Panc1 (cell line): ENCODE data around the gene DRD3. TPM values are rescaled to one million over a fixed set of nuclear protein-coding genes. Genes with fewer than 3 reads are reported as not detected.

Experiments used
- ATAC-seq: fragments of 200-7000 bp; cut with Tn5 transposase; 2 replicates; pipeline ENCODE4 v1.9.1; 2020; ENCODE audit warnings: mild to moderate bottlenecking, moderate library complexity
- BruUV-seq: library from RNA; stranded (reverse); fragments of 400-500 nt; replicated peaks from 2 replicates; lab custom pipeline; 2021; lab: Mats Ljungman, UMichigan
- CTCF ChIA-PET: fragments of 300-600 bp; sonication (Branson Sonifier 250); formaldehyde crosslinking; loops from one replicate; lab custom pipeline; 2022; ENCODE audit warnings: antibody characterized with exemption; lab: Charles Lee
- POLR2A ChIA-PET: fragments of 300-600 bp; sonication (Branson Sonifier 250); formaldehyde crosslinking; loops from one replicate; lab custom pipeline; 2022; ENCODE audit warnings: antibody characterized with exemption; lab: Charles Lee
- DNase-seq: peaks from one replicate; pipeline ENCODE4 v3.0.0-alpha.2; 2010; ENCODE audit warnings: low read depth, low spot score
- H3K27ac ChIP-seq: 2 replicates; pipeline ENCODE4 v1.5.1; 2011; ENCODE audit warnings: mild to moderate bottlenecking, low read length, inconsistent platforms
- H3K27me3 ChIP-seq: fragments of 200-500 bp; sonication (Bioruptor generic); 2 replicates; pipeline ENCODE4 v1.6.0; 2014; ENCODE audit warnings: low read length, inconsistent platforms; ENCODE audit not compliant: control insufficient read depth, insufficient read depth
- H3K36me3 ChIP-seq: fragments of 200-500 bp; sonication (Bioruptor generic); 2 replicates; pipeline ENCODE4 v1.5.1; 2014; ENCODE audit warnings: inconsistent platforms, mild to moderate bottlenecking, low read length, moderate library complexity; ENCODE audit not compliant: control insufficient read depth, insufficient read depth
- H3K4me1 ChIP-seq: 2 replicates; pipeline ENCODE4 v1.5.1; 2011; ENCODE audit warnings: inconsistent platforms, mild to moderate bottlenecking, low read length, moderate library complexity; ENCODE audit not compliant: control insufficient read depth, insufficient read depth
- H3K4me3 ChIP-seq, 2 experiments: 2 replicates each; pipeline ENCODE4 v1.5.1; 2011 to 2012; ENCODE audit warnings: low read depth in 2 of 2, low read length in 2 of 2, mild to moderate bottlenecking in 2 of 2, inconsistent platforms in 1 of 2, moderate library complexity in 1 of 2
- H3K9me3 ChIP-seq: fragments of 200-500 bp; sonication (Bioruptor generic); 2 replicates; pipeline ENCODE4 v1.5.1; 2014; ENCODE audit warnings: low read depth, mild to moderate bottlenecking, inconsistent platforms, low read length, moderate library complexity; ENCODE audit not compliant: control insufficient read depth, insufficient read depth
- CTCF ChIP-seq: fragments of 450-650 bp; IDR thresholded peaks from 2 replicates; pipeline ENCODE4 v1.5.1; 2017; ENCODE audit warnings: mild to moderate bottlenecking
- POLR2AphosphoS5 ChIP-seq: IDR thresholded peaks from 2 replicates; pipeline ENCODE4 v1.6.1; 2012; ENCODE audit warnings: mild to moderate bottlenecking, low read depth, low read length, moderate library complexity
- REST ChIP-seq, 2 experiments: IDR thresholded peaks; 2 replicates each; pipeline ENCODE4 v1.6.1; 2011 to 2012; ENCODE audit warnings: low read depth in 2 of 2, control low read depth in 1 of 2, low read length in 1 of 2, mild to moderate bottlenecking in 1 of 2, moderate library complexity in 1 of 2; ENCODE audit not compliant: insufficient read depth in 1 of 2
- SIN3A ChIP-seq: IDR thresholded peaks from 2 replicates; pipeline ENCODE4 v1.6.1; 2012; ENCODE audit warnings: low read depth, mild to moderate bottlenecking, low read length, moderate library complexity, borderline replicate concordance; ENCODE audit not compliant: insufficient read depth
- TCF7L2 ChIP-seq: IDR thresholded peaks from 2 replicates; pipeline ENCODE4 v1.6.1; 2011; ENCODE audit warnings: mild to moderate bottlenecking, low read depth, low read length, inconsistent platforms
- in situ Hi-C: cut with HindIII; loops from 2 replicates; pipeline ENCODE4 v1.10.0; 2016; ENCODE audit warnings: low sequenced_read_pairs, low pct_unique_long_range_greater_than_20kb
- intact Hi-C: fragments of 100-400 bp; cut with micrococcal nuclease; formaldehyde crosslinking; loops from one replicate; pipeline ENCODE4 v1.10.0; 2022; ENCODE audit not compliant: unreplicated experiment
- total RNA-seq: library from RNA; stranded (reverse); gene quantifications from one replicate; pipeline ENCODE4 v1.2.1, GENCODE V29; 2021; ENCODE audit not compliant: unreplicated experiment

DRD3 gene
- total RNA-seq, 1 experiment from 2014 or later, result not detected

GRCh38 chr3:114120211-114120610, 58.6 kb downstream of the DRD3 start:
- ChIA-PET CTCF (no interaction called here), POLR2A (no interaction called here)
- DNase-seq (no peak), ATAC-seq (no peak)
- Histone ChIP-seq H3K36me3 (no peaks in the 10 kb centered on the region), H3K27me3 (no peaks in the 10 kb centered on the region), H3K9me3 (no peaks in the 10 kb centered on the region), H3K4me1 (no peaks in the 10 kb centered on the region), H3K27ac (no peak overlapping the region), H3K4me3 (no peak overlapping the region)
- no peak for TF ChIP-seq POLR2AphosphoS5
- no peak for TF ChIP-seq REST (IDR thresholded peaks at IDR 0.05; ENCODE audit: insufficient read depth in 1 of 2, low read depth in 2 of 2, low read length in 1 of 2)
- no peak; the same call in 1 of the 2 replicates for TF ChIP-seq TCF7L2
- no peak for TF ChIP-seq CTCF
- TF ChIP-seq SIN3A, result no peak
- BruUV-seq, result no TSS peak
- in situ Hi-C loops, result no loop called here
- intact Hi-C loops, result no loop called here

DNA sequence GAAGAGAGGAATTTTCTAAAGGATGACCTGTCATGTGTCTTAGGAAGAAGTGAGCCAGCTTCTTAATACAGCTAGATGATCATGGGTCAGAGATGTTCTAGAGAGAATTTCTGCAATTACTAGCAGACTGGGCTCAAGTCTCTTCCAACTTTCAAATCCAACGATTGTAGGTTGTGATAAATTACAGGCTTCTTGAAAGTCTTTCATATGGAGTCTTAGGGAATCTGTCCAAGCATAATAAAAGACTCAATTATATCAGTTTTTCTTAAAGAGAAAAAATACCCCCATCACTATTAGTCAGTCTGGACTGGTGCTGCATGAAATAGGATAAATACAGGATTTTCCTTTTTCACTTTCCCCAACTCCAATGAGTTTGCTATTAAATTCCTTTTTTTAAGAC, 59.1 kb downstream of the DRD3 start:
- H3K4me1 ChIP-seq, result no peaks in the 10 kb centered on the region
- ChIA-PET CTCF (no interaction called here), POLR2A (no interaction called here)
- in situ Hi-C loops, result no loop called here
- no TSS peak for BruUV-seq
- TF ChIP-seq POLR2AphosphoS5 (no peak), SIN3A (no peak), REST (IDR thresholded peaks at IDR 0.05; ENCODE audit: insufficient read depth in 1 of 2, low read depth in 2 of 2, low read length in 1 of 2) (no peak), CTCF (no peak), TCF7L2 (no peak; the same call in 1 of the 2 replicates)
- H3K36me3 ChIP-seq, result no peaks in the 10 kb centered on the region
- ATAC-seq, result no peak
- no peaks in the 10 kb centered on the region for H3K27me3 ChIP-seq
- no peak overlapping the region for H3K4me3 ChIP-seq
- DNase-seq, result no peak
- intact Hi-C loops, result no loop called here
- no peaks in the 10 kb centered on the region for H3K9me3 ChIP-seq
- H3K27ac ChIP-seq, result no peak overlapping the region
